22Rv1 (cell line): Measurements from ENCODE around the gene LYPD6B.

Source experiments
- H3K27ac ChIP-seq: fragments of 450-650 bp; 2 replicates; pipeline ENCODE4 v1.5.1; 2017
- ZFX ChIP-seq: fragments of 450-650 bp; IDR thresholded peaks from 2 replicates; pipeline ENCODE4 v1.6.1; 2017; ENCODE audit warnings: antibody characterized with exemption, borderline replicate concordance
- TF ChIP-seq, protein P1 (sequence below): fragments of 450-650 bp; IDR thresholded peaks from 2 replicates; pipeline ENCODE4 v1.5.1; 2017; ENCODE audit warnings: mild to moderate bottlenecking

LYPD6B gene

DNA sequence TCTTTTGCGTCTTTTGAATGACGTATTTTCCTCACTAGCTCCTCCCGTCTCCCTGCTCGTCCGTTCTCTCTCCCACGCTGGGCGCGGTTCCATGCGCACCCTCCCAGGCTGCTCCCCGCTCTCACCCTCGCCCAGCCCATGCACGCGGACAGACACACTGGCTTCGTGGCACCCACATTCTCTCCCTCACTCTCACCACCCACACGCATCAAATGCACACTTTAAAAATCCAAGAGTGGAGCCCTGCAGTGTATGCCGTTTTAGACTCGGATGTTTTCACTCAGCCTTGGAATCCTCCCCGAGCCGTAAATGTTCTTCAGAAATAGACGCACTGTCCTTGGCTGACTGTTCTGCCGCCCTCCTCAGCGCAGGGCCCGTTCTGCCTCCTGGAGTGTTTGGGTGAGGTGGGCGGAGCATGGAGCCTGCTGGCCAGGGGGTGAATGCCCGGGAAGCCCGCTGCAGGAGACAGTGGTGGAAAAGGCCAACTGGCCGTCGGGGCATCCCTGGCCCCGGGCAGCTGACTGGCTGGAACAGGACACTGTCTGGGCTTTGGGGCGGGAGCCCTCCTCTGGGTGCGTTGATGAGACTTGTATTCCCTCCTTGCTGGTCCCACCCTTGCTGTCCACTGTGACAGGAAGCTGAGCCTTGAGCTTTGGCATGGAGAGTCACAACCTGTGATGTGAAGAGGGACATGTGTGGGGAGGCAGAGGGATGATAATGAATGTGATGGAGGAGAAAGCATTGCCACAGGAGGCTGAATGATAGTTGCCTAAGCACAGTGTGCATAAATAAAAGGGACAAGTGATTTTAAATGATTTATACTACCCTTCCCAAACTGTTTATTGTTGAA lies 35.4 kb upstream of the LYPD6B start:
- no peak overlapping the region for H3K27ac ChIP-seq
- TF ChIP-seq, protein P1, sequence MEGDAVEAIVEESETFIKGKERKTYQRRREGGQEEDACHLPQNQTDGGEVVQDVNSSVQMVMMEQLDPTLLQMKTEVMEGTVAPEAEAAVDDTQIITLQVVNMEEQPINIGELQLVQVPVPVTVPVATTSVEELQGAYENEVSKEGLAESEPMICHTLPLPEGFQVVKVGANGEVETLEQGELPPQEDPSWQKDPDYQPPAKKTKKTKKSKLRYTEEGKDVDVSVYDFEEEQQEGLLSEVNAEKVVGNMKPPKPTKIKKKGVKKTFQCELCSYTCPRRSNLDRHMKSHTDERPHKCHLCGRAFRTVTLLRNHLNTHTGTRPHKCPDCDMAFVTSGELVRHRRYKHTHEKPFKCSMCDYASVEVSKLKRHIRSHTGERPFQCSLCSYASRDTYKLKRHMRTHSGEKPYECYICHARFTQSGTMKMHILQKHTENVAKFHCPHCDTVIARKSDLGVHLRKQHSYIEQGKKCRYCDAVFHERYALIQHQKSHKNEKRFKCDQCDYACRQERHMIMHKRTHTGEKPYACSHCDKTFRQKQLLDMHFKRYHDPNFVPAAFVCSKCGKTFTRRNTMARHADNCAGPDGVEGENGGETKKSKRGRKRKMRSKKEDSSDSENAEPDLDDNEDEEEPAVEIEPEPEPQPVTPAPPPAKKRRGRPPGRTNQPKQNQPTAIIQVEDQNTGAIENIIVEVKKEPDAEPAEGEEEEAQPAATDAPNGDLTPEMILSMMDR = no peak
- no peak for TF ChIP-seq ZFX

DNA sequence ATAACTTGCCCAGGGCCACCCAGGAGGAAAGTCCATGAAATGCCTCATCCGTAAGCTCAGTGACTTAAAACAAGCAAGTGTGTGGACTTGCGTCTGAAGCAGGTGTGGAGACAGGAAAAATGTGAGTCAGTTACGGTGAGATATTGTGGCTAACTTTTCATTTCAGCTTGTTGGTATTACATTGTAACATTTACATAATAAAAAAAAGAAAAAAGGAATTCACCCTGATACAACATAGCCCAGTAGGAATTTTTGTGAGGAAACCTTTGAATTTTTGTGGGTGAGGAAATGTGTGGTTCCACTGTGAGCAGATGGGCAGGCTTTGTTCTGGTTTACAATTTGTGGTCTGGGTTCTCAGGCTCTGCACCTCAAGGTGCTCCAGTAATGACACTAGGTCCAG lies 33.7 kb upstream of the LYPD6B start:
- TF ChIP-seq, protein P1 = no peak
- no peak for TF ChIP-seq ZFX
- H3K27ac ChIP-seq = no peak overlapping the region

DNA sequence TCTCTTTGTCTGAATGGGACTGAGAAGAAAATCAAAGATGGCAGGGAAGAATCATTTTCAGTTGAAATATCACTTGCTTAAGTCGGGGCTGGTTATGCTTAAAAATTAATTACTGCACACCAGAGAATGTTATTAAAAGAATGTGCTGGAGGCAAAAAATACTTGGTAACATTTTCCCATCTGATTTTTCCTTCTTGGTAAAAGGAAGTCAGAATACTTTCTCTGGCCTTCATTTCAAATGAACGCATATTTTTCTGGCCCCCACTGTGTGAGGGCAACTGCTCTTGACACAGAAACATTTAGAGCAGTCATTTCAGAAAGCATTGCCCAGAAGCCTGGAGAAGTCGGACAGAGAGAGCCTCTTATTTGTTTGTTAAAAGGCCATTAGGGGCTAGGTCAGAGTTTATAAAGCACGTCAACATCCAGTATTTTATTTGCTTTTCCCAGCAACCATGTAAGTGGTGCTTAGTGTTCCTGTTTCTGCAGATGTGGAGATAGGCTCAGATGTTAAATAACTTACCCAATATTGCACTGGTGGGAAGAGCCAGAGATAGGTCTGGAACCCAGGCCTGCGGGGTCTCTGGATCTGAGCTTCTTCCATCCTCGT lies 32.9 kb upstream of the LYPD6B start:
- no peak overlapping the region for H3K27ac ChIP-seq
- no peak for TF ChIP-seq ZFX
- TF ChIP-seq, protein P1 = no peak

DNA sequence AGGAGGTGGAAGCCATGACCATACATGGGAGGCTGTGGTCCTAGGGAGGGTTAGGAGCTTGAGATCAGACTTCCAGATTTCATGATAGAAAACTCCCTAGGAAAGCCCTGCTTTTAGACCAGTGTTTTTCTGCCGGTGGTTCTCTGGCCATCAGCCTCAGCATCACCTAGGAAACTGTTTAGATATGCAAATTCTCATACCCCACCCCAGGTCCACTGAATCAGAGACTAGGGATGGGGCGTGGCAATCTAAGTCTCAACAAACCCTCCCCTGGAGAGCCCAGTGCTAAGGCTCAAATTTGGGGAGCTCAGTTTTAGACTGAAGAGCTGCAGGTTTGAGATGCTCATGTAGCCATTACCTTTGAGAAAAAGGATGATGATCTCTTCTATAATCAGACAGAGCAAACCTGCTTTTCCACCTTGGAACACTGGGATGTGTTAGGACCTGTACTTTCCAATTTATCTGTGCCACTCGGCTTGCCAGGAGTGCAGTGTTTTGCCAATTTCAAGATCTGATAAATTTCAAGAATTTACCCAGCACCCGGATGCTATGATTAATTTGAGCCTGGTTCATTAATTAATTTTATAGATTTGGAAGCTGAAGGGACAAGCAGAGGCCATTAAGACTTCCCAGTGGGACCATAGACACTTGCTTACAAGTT lies 31.5 kb upstream of the LYPD6B start:
- TF ChIP-seq, protein P1 = no peak
- no peak for TF ChIP-seq ZFX
- H3K27ac ChIP-seq = no peak overlapping the region

DNA sequence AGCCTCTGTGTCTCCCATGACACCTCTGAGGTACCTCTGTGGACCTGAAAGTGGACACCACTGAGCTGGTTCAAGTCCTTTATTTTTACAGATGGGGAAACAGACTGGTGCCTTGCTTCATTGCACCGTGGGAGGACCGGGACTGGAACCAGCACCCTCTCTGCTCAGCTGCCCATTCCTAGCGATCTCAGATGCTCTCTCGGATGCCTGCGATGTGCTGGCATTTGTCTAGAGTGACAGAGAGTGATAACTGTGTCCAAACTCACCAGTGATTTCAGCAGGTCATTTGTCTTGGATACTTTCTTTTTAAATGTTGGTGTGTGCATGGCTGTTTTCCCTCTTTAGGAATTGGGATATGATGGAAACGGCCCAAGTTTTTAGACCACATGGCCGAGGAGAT lies 30.1 kb upstream of the LYPD6B start:
- TF ChIP-seq, protein P1 = no peak
- no peak for TF ChIP-seq ZFX
- no peak overlapping the region for H3K27ac ChIP-seq

DNA sequence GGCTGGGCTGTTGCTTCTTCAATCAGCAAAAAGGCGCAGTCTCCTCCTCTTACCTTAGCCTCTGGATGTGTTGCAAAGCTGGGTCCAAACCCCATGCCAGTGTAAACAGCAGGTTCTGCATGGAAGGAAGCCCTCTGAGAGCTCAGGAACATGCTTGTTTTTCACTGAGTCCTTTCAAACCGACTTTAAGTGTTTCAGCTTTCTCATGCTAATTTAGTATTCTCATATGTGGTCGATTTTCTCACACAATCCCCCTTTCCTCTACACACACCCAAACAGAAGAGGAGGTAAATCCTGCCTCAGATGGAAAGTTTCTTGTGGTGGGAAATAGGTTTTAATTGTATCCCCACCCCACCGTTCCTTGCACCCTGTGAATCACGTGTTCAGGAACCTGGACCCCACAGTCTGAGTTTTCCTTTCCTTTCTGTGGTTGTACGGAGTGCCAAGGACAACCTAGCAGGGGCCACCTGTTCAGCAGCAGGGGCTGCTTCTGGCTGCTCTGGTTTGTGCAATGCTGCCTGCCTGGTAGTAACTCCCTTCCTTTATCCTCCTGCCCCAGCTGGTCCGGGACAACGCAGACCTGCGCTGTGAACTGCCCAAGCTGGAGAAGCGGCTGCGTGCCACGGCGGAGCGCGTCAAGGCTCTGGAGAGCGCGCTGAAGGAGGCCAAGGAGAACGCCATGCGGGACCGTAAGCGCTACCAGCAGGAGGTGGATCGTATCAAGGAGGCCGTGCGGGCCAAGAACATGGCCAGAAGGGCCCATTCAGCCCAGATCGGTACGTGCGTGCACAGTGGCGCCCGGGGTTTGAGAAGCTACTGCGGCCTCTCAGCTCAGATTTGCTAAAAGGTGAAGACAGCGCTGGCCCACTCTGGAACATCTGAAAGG lies 28.7 kb upstream of the LYPD6B start:
- no peak overlapping the region for H3K27ac ChIP-seq
- TF ChIP-seq ZFX = no peak
- TF ChIP-seq, protein P1 = no peak
